NCI-H2227 treated with DMSO at 0.1 percent for 48 hours (cell line): ENCODE data around the gene SFTPA2.
"Not testable (repeated sequence)": the region's sequence is repeated elsewhere in the genome, so short reads cannot be mapped to it uniquely, and the experiment has no call there.

ENCODE experiments used
- DNase-seq: peaks from one replicate; lab custom pipeline; 2025; lab: John Stamatoyannopoulos, UW

SFTPA2 gene

DNA sequence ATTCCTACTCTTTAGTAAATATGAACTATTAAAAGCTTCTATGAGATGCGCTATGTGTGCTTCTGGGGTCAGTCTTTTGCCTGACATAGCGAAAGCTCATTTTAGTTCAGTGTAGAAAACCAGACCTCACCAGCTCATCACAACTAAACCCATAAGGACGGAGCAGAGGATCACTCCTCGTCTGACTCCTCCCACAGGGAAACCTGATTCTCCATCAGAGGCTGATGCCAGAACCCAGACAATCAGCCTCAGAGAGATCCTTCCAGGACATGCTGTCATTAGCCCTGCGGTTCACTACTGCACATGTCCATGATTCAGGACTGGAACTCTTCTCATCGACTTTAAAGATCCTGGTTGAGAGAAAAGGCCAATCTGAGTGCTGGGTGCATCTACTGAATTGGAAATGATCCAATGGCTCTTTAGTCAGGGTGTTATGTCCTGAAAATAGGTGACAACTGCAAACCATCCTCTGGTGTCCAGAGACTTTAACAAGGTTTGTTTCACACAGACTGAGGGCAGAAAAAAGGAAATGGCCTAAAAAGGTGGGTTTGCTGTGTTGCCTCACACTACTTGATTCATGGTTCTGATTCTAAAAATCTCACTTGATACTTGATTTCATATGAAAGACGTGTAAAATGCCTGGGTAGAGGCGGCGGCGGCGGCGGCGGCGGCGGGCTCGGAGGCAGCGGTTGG is 48.2 kb downstream of the SFTPA2 start, which contains the start of gene EIF5AL1:
TSS of gene EIF5AL1 (plus strand) at position 643 of the 693 bp plus-strand sequence. CDS start 117 bp downstream, outside the sequence.
- not testable (repeated sequence) for DNase-seq

DNA sequence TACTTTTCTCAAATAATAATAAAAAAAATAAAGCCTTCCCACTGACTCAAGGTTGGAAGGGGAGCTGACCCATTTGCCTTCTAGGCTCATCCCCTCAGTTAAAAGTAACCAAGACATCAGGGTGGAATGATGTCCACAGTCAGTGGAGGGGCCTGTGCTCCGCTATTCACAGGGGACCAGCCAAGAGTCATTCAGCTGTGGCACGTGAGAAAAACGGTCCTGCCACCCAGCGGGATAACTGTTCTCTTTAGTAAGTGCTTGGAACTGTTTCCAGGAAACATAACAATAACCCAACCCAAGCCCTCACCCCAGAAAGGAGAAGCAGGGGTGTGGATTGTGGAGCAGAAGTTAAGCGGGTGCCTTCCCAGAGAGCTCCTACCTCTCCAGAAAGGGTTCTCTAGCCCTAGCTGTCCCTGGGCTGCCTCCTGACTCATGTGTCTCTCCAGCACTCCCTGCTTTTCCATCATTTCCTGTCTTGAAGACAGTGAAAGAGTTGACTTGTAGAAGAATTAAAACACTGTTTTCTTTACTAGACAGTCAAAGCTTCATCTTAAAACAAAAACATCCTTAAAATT is 50.2 kb downstream of the SFTPA2 start:
- DNase-seq, result not testable (repeated sequence)

DNA sequence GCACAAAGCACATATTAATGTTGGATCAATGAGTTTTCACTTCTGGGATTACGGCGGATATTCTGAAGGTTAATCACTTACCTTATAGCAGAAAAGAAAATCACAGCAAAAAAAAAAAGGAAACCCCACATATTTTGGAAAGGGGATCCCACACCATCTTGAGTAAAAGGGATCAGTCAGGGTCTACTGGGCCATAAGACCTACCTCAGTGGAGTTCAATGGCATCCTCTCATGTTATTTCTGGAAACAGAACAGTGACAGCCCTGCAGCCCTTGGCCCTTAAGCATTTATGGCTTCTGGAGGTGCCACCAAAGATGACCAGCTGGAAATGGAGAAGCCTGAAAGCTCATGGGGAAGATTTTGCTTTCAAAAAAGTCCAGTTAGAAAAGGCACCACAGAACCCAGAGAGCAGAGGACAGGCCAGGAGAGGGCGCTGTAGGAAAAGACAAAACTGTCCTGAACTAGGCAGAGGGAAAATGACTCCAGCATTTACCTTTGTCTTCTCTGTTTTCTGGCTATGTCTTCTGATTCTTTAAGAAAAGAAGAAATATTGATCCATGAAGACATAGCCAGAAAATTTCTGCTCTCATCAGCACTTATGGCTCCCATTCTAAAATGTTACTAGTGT is 50.8 kb downstream of the SFTPA2 start:
- DNase-seq, result not testable (repeated sequence)

DNA sequence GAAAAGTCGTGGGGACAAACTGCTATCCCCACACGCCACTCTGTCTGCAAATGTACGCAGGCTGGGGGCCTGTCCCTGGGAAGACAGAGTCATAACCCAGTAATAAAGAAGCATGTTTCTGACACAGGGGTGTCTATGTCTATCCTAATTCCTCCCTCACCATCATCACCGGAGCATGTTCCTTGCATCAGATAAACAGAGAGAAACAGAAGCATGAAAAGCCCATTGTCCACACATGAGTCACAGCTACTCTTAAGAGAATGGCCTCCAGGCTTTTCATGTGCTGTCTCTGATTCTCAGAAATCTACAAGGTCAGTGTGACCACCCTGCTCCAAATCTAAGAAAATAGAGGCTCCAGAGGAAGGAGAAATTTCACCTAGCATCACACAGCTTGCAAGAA is 52.0 kb downstream of the SFTPA2 start:
- DNase-seq, result not testable (repeated sequence)

DNA sequence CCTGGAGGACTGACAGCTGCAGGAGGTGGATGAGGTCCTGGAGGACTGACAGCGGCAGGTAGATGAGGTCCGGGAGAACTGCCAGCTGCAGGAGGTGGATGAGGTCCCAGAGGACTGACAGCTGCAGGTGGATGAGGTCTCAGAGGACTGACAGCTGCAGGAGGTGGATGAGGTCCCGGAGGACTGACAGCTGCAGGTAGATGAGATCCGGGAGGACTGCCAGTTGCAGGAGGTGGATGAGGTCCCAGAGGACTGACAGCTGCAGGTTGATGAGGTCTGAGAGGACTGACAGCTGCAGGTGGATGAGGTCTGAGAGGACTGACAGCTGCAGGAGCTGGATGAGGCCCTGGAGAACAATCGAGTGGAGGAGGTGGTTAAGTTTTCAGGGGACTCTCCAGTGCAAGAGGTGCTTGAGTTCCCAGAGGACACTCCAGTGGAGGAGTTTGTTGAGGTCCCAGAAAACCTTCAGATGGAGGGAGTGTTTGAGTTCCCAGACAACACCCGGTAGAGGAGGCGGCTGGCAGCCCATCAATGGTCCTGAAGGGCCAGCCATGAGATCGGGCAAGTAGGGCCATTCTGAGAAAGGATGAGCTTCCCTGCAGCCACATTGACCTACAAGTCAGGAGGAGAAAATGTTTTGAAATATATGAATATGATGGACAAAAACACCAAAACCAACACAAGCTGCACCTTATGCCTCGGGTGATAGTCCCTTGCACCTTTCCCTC is 52.6 kb downstream of the SFTPA2 start:
- no peak for DNase-seq
